ACC112 (cell line): ENCODE data around the gene CALHM4.
A peak's percentile ranks its signal among the peaks of the same experiment; 100 is the strongest.

Experiments
- H2AFZ ChIP-seq: fragments of 200-600 bp; sonication (generic); one replicate; pipeline ENCODE4 v1.6.0; 2017; ENCODE audit warnings: antibody characterized with exemption, low read length; ENCODE audit not compliant: unreplicated experiment
- H3K27ac ChIP-seq: fragments of 200-600 bp; sonication (generic); 2 replicates; pipeline ENCODE4 v1.5.1; 2014; ENCODE audit warnings: low read depth, mild to moderate bottlenecking, antibody characterized with exemption, low read length, moderate library complexity
- H3K27me3 ChIP-seq: fragments of 200-600 bp; sonication (generic); 2 replicates; pipeline ENCODE4 v1.6.1; 2014; ENCODE audit warnings: mild to moderate bottlenecking, antibody characterized with exemption, low read length, moderate library complexity, mixed read lengths; ENCODE audit not compliant: insufficient read depth
- H3K36me3 ChIP-seq: fragments of 200-600 bp; sonication (generic); 2 replicates; pipeline ENCODE4 v1.6.1; 2016; ENCODE audit warnings: mild to moderate bottlenecking, antibody characterized with exemption, low read length, moderate library complexity, mixed read lengths; ENCODE audit not compliant: insufficient read depth
- H3K4me1 ChIP-seq: fragments of 200-600 bp; sonication (generic); one replicate; pipeline ENCODE4 v1.6.1; 2016; ENCODE audit warnings: low read length, mixed read lengths; ENCODE audit not compliant: insufficient read depth, unreplicated experiment, control insufficient read depth
- H3K4me3 ChIP-seq: fragments of 200-600 bp; sonication (generic); 2 replicates; pipeline ENCODE4 v1.5.1; 2014; ENCODE audit warnings: mild to moderate bottlenecking, low read depth, low read length
- H3K79me2 ChIP-seq: fragments of 200-600 bp; sonication (generic); one replicate; pipeline ENCODE4 v1.6.0; 2016; ENCODE audit warnings: low read length; ENCODE audit not compliant: control insufficient read depth, unreplicated experiment, insufficient read depth

CALHM4 gene

DNA sequence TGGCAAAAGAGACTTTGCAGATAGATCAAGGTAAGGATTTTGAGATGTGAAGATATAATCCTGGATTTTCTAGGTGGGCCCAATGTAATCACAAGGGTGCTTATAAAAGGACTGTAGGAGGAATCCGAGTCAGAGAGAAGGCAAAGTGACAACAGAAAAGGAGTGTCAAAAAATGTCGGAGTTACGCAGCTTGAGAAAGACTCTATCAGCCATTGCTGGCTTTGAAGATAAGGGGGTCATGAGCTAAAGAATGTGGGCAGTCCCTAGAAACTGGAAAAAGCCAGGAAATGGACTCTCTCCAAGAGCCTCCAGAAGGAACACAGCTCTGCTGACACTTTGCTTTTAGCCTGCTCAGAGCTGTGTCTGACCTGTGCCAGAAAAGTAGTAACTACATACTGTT is 9.1 kb downstream of the CALHM4 start:
- Histone ChIP-seq H3K27me3 (no peaks in the 10 kb centered on the region), H3K27ac (no peak overlapping the region), H3K36me3 (no peaks in the 10 kb centered on the region), H3K4me3 (no peak overlapping the region), H3K79me2 (no peaks in the 10 kb centered on the region), H3K4me1 (peaks cover 33% of the 10 kb centered on the region), H2AFZ (no peak overlapping the region)

DNA sequence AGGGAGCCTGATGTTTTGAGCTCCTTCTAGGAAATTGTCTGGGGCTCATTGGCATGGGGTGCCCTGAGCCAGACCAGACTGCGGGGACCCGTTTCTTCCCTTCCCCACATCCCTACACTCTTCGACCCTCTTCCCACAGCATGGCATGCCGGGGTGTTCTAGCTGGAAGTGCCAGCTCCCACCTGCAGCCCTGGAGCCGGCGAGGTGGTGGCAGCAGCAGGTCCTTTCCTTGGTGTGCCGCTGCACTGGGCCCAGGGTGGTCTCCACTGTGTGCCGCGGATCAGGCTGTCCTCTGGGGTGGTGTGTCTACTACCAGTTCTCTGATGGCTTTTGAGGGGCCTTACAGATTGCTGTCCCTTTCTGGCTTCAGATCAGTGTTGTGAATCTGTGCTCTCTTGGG is 10.3 kb downstream of the CALHM4 start:
- Histone ChIP-seq H3K27ac (no peak overlapping the region), H3K36me3 (no peaks in the 10 kb centered on the region), H3K27me3 (no peaks in the 10 kb centered on the region), H3K4me1 (peaks cover 22% of the 10 kb centered on the region), H3K4me3 (no peak overlapping the region), H2AFZ (no peak overlapping the region), H3K79me2 (no peaks in the 10 kb centered on the region)

DNA sequence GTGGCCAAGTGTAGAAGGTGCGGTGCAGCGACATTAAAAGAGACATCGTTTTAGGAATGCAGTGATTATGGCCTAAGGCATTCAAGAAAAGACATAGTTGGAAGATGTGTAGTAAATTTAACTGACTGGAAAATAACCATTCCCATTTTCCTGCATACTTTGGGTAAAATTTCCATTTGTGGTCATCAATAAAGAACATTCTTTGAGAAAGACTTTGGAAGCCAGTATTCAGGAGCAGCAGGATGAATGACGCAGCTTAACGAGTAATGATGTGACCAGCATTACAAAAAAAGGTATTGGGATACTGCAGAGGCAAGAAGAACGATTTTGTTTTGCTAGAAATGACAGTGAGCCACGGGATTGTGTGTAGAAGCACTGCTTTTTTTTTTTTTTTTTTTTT is 10.8 kb downstream of the CALHM4 start:
- Histone ChIP-seq H3K4me1 (peaks cover 20% of the 10 kb centered on the region), H3K79me2 (no peaks in the 10 kb centered on the region), H3K4me3 (no peak overlapping the region), H3K36me3 (no peaks in the 10 kb centered on the region), H3K27ac (no peak overlapping the region), H3K27me3 (no peaks in the 10 kb centered on the region), H2AFZ (no peak overlapping the region)

DNA sequence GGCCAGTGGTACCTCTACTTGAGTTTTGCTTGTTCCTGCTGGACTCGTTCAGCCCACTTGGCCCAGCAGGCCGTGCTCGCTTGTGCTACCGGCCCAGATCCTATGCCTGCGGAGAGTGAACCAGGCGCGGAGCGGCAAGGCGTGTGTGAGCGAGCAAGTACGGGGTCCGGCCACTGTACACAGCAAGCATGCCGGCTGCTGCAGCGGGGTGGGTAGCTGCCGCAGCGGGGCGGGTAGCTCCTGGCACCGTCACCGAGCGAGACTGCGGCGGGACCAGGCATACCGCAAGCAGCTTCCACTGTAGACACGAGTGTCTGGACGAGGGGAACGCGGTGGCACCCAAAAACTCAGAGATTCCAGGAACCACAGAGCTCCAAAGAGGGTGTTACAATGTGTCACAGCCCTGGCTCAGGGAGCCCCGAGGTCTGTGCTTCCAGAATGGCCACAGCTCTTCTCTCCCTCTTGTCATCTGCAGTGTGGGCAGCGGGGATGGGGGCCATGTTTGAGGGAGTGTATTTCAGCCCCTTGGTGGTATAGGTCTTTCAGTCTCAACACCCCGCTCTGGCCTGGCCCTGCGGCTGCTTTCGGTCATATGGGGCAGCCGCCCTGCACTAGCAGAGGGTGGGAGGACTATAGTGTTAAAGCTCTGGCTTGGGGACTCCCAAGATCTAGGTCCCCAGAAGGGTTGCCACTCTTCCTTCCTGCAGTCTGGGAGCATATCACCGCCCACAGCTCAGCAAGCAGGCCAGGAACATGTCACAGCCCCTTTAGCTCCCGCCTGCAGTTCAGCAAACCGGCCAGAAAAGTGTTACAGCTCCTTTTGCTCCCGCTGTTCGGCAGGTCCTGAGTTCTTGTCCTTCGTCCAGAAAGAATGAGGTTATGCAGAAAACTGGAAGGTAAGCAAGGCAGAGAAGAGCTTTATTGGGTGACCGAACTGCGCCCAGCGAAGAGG is 11.6 kb downstream of the CALHM4 start:
- Histone ChIP-seq H3K4me1 (peaks cover 20% of the 10 kb centered on the region), H3K36me3 (no peaks in the 10 kb centered on the region), H3K27me3 (no peaks in the 10 kb centered on the region), H3K4me3 (peak overlapping the region; percentile 52), H3K79me2 (peaks cover 3% of the 10 kb centered on the region), H2AFZ (peak overlapping the region; percentile 15), H3K27ac (no peak overlapping the region)

DNA sequence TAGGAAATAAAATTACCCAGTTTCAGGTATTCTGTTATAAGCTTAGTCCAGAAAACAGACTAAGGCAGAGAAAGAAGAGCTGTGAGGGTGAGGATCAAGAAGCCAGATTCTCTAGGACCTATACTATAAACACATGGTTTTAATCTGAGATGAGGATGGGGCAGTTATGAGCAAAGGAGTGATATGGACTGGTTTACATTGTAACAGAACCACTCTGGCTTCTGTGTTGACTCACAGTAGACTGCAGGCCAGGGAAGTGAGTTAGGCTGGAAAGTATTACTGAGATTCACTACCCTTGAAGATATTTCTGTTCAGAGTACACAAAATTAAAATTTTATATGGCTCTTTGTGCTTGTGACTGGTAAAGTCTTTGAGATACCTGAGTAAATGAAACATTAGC is 14.6 kb downstream of the CALHM4 start:
- peaks cover 28% of the 10 kb centered on the region for H3K79me2 ChIP-seq
- no peaks in the 10 kb centered on the region for H3K36me3 ChIP-seq
- no peaks in the 10 kb centered on the region for H3K27me3 ChIP-seq
- H3K4me3 ChIP-seq, result no peak overlapping the region
- no peak overlapping the region for H2AFZ ChIP-seq
- H3K4me1 ChIP-seq, result peaks cover 20% of the 10 kb centered on the region
- H3K27ac ChIP-seq, result no peak overlapping the region

DNA sequence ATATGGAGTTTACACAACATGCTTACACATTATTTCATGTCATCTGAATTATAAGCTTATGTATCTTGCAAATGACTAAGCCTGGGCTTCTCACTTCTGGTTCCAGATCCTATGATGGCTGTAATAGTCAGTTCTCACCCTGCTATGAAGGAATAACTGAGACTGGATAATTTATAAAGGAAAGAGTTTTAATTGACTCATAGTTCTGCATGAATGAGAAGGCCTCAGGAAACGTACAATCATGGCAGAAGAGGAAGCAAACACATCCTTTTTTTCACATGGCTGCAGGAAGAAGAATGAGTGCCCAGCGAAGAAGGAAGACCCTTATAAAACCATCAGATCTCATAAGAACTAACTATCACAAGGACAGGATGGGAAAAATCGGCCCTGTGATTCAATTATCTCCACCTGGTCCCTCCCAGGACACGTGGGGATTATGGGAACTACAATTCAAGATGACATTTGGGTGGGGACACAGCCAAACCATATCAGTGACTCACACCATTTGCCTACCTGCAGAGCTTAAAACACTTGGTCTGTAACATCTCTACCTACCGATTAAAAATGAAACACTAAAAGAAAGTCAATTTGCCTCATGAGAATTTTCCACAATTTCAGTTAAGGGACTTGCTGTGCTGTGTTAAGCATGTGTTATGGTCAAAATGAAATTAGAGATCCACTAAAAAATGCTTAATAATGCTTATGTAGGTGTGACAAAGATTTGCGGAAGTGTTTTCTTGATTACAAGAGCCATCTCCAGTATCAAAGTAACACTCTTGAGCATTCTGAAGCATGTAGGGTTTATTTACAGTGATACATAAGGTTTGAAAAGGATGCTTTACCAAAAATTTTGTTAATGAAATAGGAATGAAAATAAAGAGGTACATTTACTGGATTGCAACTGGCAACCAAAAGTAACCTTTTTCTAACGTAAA is 15.5 kb downstream of the CALHM4 start:
- Histone ChIP-seq H3K36me3 (peaks cover 3% of the 10 kb centered on the region; the same call in 1 of the 2 replicates), H3K4me3 (peak overlapping the region; percentile 88; the same call in 1 of the 2 replicates), H3K79me2 (peaks cover 38% of the 10 kb centered on the region), H3K27ac (no peak overlapping the region), H2AFZ (no peak overlapping the region), H3K27me3 (no peaks in the 10 kb centered on the region), H3K4me1 (peaks cover 24% of the 10 kb centered on the region)

DNA sequence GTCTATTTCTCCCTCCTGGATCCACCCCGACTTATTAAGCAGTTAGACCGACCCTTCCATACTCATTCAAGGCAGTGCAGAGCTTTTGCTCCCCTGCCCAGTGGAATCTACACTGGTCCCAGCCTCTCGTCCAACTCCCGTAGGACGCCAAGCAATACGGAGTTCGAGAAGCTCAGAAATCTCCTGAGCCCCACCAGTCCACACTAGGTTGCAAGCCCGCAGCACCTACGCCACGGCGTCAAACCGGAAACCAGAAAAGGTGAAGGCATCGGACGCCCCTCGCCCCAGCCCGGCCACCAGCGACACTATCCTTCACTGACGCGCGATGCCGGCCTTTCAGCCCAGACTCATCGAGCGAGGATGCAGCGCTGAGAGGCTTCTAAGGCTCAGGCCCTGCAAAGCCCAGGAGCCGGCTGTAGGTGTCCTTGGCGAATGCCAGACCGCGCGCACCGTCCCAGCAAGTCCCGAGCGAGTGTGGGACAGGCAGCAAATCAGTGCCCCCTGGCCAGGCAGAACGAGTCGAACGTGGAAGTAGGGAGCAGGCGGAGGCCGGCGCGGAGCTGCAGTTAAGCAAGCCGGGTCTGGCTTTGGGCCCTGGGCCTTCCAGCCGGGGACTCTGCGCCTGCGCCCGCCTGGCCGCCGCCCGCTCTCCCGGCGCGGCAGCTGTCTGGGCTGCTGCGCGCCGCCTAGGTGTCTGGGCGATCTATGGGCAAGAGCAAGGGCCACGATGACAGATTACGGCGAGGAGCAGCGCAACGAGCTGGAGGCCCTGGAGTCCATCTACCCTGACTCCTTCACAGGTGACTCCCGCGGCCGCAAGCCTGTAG is 17.5 kb downstream of the CALHM4 start, which contains the start of gene RWDD1:
Gene RWDD1 (plus strand): TSS at position 649 of the 827 bp plus-strand sequence. CDS start 79 bp downstream, at position 728.
- Histone ChIP-seq H3K79me2 (peaks cover 53% of the 10 kb centered on the region), H3K4me1 (peaks cover 21% of the 10 kb centered on the region)

DNA sequence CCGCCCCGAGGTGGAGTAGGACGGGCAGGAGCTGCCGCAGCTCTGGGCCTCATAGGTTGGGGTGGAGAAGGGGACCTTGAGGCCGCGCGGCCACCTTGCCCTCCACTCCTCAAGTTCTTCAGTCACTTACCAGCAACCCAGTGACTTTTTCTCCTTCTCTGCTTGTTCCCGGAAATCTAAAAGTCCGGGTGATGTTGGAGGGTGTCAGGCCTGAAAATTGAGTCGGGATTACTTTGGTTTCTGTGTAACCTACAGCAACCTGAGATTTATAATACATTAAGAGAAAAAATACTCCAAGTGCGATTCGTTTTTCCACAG is 18.1 kb downstream of the CALHM4 start:
- Histone ChIP-seq H3K4me3 (peak overlapping the region; percentile 88), H3K36me3 (peaks cover 15% of the 10 kb centered on the region), H3K79me2 (peaks cover 59% of the 10 kb centered on the region), H3K27me3 (no peaks in the 10 kb centered on the region), H3K27ac (peak overlapping the region; percentile 75), H3K4me1 (peaks cover 21% of the 10 kb centered on the region), H2AFZ (peak overlapping the region; percentile 92)

More for the DNA sequence above, 17.5 kb downstream of the CALHM4 start, which contains the start of gene RWDD1:
- H3K36me3 ChIP-seq, result peaks cover 13% of the 10 kb centered on the region
- H3K27me3 ChIP-seq, result no peaks in the 10 kb centered on the region
- H3K4me3 ChIP-seq, result peak within 1 kb of the TSS; percentile 88
- peak within 1 kb of the TSS; percentile 75 for H3K27ac ChIP-seq
- peak within 1 kb of the TSS; percentile 92 for H2AFZ ChIP-seq

DNA sequence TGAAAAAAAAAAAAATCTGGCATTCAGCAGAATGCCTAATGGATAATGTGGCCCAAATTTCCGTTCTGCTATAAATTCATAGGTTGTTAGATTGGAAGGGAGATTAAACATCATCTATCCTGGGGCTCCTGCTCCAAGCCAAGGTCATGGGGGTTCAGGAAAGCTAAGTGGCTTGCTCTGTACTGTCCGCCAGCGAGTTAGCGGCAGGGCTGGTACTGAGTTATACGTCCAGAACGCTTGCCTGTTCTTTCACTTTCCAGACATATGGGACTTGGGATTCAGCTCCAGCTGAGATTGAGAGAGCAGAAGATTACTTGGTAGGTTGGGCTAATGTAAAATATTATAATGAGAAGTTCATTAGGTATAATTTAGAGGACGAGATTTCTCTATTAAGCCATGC is 18.6 kb downstream of the CALHM4 start:
- peaks cover 21% of the 10 kb centered on the region for H3K4me1 ChIP-seq
- H3K27me3 ChIP-seq, result no peaks in the 10 kb centered on the region
- peaks cover 64% of the 10 kb centered on the region for H3K79me2 ChIP-seq
- H3K36me3 ChIP-seq, result peaks cover 15% of the 10 kb centered on the region
- H3K27ac ChIP-seq, result peak overlapping the region; percentile 75
- peak overlapping the region; percentile 92 for H2AFZ ChIP-seq
- peak overlapping the region; percentile 88 for H3K4me3 ChIP-seq

DNA sequence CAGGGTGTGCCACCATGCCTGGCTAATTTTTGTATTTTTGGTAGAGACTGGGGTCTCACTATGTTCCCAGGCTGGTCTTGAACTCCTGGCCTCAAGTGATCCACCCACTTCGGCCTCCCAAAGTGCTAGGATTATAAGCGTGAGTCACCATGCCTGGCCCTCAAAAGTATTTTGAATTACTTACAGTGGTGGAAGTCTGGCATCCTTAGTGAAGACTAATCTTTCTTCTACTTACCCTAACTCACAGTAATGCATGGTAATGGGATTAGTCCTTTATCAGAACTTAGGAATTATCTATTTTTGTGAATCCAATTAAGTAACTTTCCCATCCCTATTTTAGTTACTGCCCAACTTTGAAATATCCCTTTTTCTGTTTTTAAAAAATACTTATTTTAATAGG is 21.7 kb downstream of the CALHM4 start:
- Histone ChIP-seq H2AFZ (no peak overlapping the region), H3K27ac (no peak overlapping the region), H3K4me3 (no peak overlapping the region), H3K4me1 (peaks cover 9% of the 10 kb centered on the region), H3K27me3 (no peaks in the 10 kb centered on the region), H3K36me3 (peaks cover 15% of the 10 kb centered on the region), H3K79me2 (peaks cover 84% of the 10 kb centered on the region)
